GM18909 (cell line): Measurements from ENCODE around the gene KLHL3.

ENCODE experiments used
- ATAC-seq: cut with Tn5 transposase; IDR thresholded peaks from one replicate; pipeline ENCODE4 v1.9.1; 2021; ENCODE audit warnings: mild to moderate bottlenecking; ENCODE audit not compliant: unreplicated experiment, poor library complexity

The KLHL3 gene

DNA sequence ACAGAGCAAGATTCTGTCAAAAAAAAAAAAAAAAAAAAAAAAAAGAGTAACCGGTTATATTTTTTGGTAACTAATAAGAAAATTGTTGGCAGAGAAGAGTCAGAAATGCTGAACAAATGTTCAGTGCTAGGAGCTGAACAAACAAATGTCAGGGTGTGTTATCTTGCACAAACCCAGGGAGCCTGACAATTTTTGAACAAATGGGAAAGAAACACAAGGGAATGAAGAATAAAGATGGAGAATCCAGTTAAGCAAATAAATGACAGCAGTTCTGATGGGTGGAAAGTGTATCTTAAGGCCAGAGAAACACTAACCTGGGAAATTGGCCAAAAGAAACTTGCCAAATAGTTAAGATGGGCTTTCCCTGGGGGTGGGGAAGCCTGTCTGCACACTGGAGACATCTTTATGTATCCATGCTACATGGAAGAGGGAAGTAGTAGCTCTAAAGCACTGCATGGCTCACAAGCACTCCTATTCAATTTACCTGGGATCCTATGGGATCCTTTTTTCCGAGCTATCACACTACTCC is 23.7 kb downstream of the KLHL3 start:
- ATAC-seq, result no peak

- ATAC-seq, result no peak
These were observed 25.8 kb downstream of the KLHL3 start for GRCh38 chr5:137710086-137710485.

- ATAC-seq, result no peak
These were observed 26.9 kb downstream of the KLHL3 start for GRCh38 chr5:137708796-137709559.

DNA sequence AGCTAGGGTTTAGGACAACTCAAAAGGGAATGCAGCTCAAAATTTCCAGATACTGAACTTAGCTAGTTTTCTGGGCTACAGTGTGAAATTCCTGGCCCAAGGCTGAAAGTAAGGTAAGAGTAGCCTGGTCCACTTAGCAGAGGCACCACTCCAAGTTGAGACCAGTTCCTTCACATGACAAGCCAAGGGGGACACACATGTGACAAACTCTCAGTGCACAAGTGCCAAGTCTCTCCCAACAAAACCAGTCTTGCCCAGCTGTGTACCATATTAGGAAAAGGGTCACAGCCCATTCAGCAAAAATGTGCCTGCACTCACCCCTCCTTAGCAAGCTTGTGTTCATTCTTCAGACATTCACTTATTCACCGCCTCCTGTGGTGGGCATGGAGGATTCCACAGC is 27.8 kb downstream of the KLHL3 start:
- no peak for ATAC-seq

DNA sequence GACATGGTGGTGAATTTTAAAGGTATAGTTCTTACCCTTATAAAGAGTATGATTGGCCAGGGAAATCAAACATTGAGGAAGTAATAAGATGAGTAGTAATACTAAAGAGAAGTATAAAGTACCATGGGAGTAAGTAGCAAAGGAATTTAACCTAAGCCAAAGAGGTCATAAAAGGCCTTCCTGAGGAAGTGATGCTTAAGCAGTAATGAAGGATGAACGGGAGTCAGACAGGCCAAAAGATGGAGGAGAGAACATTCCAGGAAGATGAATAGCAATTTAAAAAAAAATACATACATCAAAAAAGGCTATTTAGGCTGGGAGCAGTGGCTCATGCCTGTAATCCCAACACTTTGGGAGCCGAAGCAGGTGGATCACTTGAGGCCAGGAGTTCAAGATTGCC is 29.0 kb downstream of the KLHL3 start:
- no peak for ATAC-seq

GRCh38 chr5:137705106-137705505 is 30.8 kb downstream of the KLHL3 start:
- no peak for ATAC-seq

- ATAC-seq, result no peak
These were observed 32.3 kb downstream of the KLHL3 start for GRCh38 chr5:137703565-137703964.

- no peak for ATAC-seq
These were observed 35.6 kb downstream of the KLHL3 start for GRCh38 chr5:137700282-137700680.

GRCh38 chr5:137699336-137700281 is 36.3 kb downstream of the KLHL3 start:
- no peak for ATAC-seq

- no peak for ATAC-seq
These were observed 39.4 kb downstream of the KLHL3 start for GRCh38 chr5:137696481-137696880.

- no peak for ATAC-seq
These were observed 40.0 kb downstream of the KLHL3 start for GRCh38 chr5:137695651-137696428.

DNA sequence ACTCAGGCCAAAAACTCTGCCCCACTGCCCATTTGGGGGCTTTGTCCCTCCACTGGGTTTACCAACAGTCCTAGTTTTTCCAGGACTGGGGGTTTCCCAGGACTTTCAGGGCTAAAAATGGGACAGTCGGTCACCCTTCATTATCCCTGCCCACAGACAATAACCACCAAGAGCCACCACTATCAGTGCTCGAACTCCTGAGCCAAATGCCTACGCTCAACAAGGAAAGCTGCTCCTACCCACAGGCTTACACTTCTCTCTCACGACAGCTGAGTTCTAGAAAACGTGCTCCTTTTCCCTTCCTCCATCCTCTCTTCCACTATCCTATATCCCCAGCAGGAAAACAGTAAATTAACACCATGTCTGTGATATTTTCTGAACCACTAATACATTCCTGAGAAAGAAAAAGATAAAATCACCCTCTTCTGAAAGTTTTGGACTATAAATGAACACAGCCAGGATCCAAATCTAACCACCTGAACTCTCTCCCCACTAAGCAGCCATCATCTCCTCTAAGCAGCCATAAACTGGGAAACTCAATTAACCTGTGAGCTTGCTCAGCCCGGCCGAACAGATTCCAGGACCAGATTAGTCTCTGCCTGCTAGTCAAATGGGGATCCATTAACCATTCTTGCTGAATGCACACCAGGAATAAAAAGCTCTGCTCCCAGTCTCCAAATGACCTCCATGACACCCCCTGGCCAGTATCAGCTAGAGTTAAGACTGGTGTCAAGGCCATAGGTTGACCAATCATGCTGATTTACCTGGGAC is 41.8 kb downstream of the KLHL3 start:
- no peak for ATAC-seq

DNA sequence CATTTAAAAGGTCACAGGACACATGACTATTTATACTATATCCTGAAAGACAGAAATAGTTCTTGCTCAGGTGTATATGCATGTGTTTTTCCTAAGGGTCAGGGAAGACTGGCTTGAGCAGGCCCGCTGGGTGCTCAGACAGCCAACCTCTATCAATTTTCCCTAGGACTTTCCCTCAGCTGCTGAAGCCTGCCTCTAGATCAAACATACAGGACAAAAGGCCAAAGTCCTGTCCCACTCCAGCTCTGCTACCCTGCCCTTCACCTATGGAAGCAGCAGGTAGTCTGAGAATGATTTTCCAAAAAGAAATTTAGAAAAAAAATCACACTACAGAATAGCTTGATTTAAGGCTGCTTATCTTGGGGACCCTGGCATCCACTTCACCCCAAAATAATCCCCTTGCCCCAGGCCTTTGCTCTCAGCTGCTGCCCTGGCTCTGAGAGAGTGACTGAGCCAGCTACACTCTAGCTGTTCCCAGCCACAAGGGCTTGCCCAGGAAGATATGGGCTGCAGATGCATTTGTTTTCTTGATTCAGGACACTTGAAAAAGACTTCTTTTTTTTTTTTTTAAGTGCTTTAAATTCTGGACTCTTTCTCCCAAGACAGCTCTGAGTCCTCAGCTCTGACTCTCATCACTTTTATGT is 42.5 kb downstream of the KLHL3 start:
- no peak for ATAC-seq

- ATAC-seq, result no peak
These were observed 46.6 kb downstream of the KLHL3 start for GRCh38 chr5:137689306-137689705.

GRCh38 chr5:137688210-137688840 is 47.6 kb downstream of the KLHL3 start:
- ATAC-seq, result no peak

- ATAC-seq, result no peak
These were observed 51.1 kb downstream of the KLHL3 start for GRCh38 chr5:137684761-137685160.

DNA sequence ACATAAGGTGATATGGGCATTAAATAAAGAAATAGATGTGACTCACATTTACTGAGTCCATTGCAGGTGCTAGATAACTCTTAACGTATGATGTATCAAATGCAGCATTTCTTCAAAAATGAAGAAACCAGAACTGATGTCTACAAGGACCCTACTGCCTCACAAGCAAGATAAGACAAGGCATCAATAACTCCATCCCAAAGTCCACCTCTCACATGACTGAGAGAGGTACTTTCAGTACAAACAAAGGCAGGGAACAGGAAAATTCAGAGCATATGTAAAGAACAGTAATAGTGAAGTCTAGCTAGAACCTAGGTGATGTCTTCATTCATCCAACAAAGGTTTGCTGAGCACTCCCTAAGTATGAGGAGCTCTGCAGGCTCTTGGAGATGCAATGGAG is 54.7 kb downstream of the KLHL3 start:
- no peak for ATAC-seq

GRCh38 chr5:137679910-137680309 is 56.0 kb downstream of the KLHL3 start:
- ATAC-seq, result no peak

DNA sequence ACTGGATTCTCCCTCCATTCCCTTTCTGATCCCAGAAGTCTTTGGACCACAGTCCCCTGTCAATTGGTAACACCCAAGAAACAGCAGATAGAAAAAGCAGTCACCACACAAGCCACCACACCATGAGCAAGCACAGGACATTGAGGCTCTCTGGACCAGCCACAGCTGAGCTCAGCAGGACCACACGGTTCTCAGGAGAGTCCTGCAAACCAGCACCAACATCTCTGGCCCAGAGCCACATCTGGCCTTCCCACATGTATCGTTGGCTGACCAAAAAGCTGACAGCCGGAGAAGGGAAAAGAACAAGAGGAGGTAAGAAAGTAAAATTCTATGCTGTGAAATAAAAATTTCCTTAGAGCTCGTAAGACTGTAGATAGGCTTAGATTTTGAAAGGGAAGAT is 56.7 kb downstream of the KLHL3 start:
- ATAC-seq, result no peak
